T-helper 17 cell (primary cell): Measurements from ENCODE around the gene AKT3. TPM values are rescaled to one million over a fixed set of nuclear protein-coding genes. Genes with fewer than 3 reads are reported as not detected.
"Not testable (repeated sequence)": the region's sequence is repeated elsewhere in the genome, so short reads cannot be mapped to it uniquely, and the experiment has no call there.

Source experiments
- ATAC-seq: fragments of 150-1000 bp; cut with Tn5 transposase; 2 replicates; pipeline ENCODE4 v1.10.0; 2021; ENCODE audit warnings: mild to moderate bottlenecking, moderate library complexity
- DNase-seq, 3 donors: peaks; one replicate each; pipeline versions ENCODE4 v3.0.0 to v3.0.0-alpha.2; 2020 to 2021
- H3K9me3 ChIP-seq: one replicate; pipeline ENCODE4 v1.7.0; 2013; ENCODE audit warnings: low read length, mild to moderate bottlenecking; ENCODE audit not compliant: control insufficient read depth, poor library complexity, severe bottlenecking
- H3K27ac Mint-ChIP-seq: one replicate; pipeline ENCODE4 v1.8.0; 2022; ENCODE audit warnings: mild to moderate bottlenecking, moderate library complexity, mixed read lengths
- H3K27me3 Mint-ChIP-seq: one replicate; pipeline ENCODE4 v1.8.0; 2022; ENCODE audit warnings: mixed read lengths
- H3K36me3 Mint-ChIP-seq: one replicate; pipeline ENCODE4 v1.8.0; 2022; ENCODE audit warnings: low read depth, mixed read lengths
- H3K4me1 Mint-ChIP-seq: one replicate; pipeline ENCODE4 v1.8.0; 2022; ENCODE audit warnings: mild to moderate bottlenecking, mixed read lengths
- H3K4me3 Mint-ChIP-seq: one replicate; pipeline ENCODE4 v1.8.0; 2022; ENCODE audit warnings: mild to moderate bottlenecking, moderate library complexity, mixed read lengths
- total RNA-seq, 4 donors: library from RNA in 2 of 4; stranded (reverse) in 2 of 4; gene quantifications; one replicate each; pipeline ENCODE4 v1.2.3 and lab custom pipeline; 2022 to 2026

Gene AKT3
- total RNA-seq = 100 to 1,000 TPM in 1 of 2 donors, 10 to 100 TPM in 1; 96.0 to 103 TPM
- total RNA-seq (lab: John Stamatoyannopoulos, UW) = 144 to 194 reads per million in 2 donors

DNA sequence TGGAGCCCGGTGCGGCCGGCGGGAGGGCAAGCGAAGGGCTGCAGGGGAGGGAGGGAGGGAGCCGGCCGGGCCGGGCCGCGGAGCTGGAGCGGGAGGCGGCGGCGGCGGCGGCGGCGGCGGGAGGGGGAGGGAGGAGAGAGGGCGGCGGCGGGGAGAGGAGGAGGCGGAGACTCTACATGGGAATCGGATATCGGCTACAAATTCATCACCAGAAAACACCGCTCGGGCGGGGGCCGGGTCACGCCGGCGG is at the start of gene AKT3:
Gene AKT3 (minus strand): TSS at position 42 of the 250 bp plus-strand sequence. CDS start 7,073 bp downstream, outside the sequence.
- H3K4me3 Mint-ChIP-seq = peak within 1 kb of the TSS; percentile 97
- no peaks in the 10 kb centered on the region for H3K27me3 Mint-ChIP-seq
- H3K9me3 ChIP-seq = no peaks in the 10 kb centered on the region
- H3K4me1 Mint-ChIP-seq = peaks cover 12% of the 10 kb centered on the region
- peak in 1 of 3 donors; percentile 82 for DNase-seq
- ATAC-seq = peak; percentile 77
- no peaks in the 10 kb centered on the region for H3K36me3 Mint-ChIP-seq
- peak within 1 kb of the TSS; percentile 97 for H3K27ac Mint-ChIP-seq

GRCh38 chr1:243898278-243898677 is 48.2 kb upstream of the AKT3 start:
- no peaks in the 10 kb centered on the region for H3K9me3 ChIP-seq
- Mint-ChIP-seq H3K27ac (no peak overlapping the region), H3K4me1 (no peaks in the 10 kb centered on the region), H3K4me3 (no peak overlapping the region), H3K36me3 (no peaks in the 10 kb centered on the region), H3K27me3 (peaks cover 38% of the 10 kb centered on the region)
- ATAC-seq = no peak
- DNase-seq = no peak

GRCh38 chr1:243896313-243896712 is 46.3 kb upstream of the AKT3 start:
- no peak overlapping the region for H3K27ac Mint-ChIP-seq
- no peak for ATAC-seq
- H3K27me3 Mint-ChIP-seq = peaks cover 29% of the 10 kb centered on the region
- no peak for DNase-seq
- H3K36me3 Mint-ChIP-seq = no peaks in the 10 kb centered on the region
- H3K4me1 Mint-ChIP-seq = no peaks in the 10 kb centered on the region
- H3K9me3 ChIP-seq = no peaks in the 10 kb centered on the region
- no peak overlapping the region for H3K4me3 Mint-ChIP-seq

GRCh38 chr1:243892456-243892855 is 42.4 kb upstream of the AKT3 start:
- Mint-ChIP-seq H3K27me3 (peaks cover 34% of the 10 kb centered on the region), H3K4me3 (no peak overlapping the region), H3K36me3 (no peaks in the 10 kb centered on the region), H3K27ac (no peak overlapping the region), H3K4me1 (no peaks in the 10 kb centered on the region)
- no peaks in the 10 kb centered on the region for H3K9me3 ChIP-seq
- no peak for DNase-seq
- ATAC-seq = no peak

DNA sequence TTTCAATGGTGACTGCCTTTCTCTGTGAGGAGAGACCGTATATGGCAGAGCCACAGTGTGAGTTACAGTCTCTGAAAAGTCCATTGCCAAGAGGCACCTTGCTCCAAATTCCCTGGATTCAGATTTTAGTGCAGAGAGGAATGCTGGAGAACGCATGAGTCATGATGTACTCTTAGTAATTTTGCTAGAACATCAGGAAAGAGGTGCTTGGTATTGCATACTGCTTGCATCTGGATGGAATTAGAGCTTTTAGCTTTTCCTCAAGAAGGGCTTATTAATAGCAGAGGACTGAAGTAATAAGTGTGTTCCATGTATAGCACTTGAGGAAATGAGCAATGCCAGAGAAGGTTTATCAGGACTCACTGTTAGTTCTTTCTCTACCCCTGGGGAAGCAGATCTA is 40.5 kb upstream of the AKT3 start:
- Mint-ChIP-seq H3K27ac (no peak overlapping the region), H3K27me3 (peaks cover 30% of the 10 kb centered on the region), H3K4me3 (no peak overlapping the region), H3K36me3 (no peaks in the 10 kb centered on the region), H3K4me1 (peaks cover 3% of the 10 kb centered on the region)
- DNase-seq = no peak
- no peaks in the 10 kb centered on the region for H3K9me3 ChIP-seq
- ATAC-seq = no peak

DNA sequence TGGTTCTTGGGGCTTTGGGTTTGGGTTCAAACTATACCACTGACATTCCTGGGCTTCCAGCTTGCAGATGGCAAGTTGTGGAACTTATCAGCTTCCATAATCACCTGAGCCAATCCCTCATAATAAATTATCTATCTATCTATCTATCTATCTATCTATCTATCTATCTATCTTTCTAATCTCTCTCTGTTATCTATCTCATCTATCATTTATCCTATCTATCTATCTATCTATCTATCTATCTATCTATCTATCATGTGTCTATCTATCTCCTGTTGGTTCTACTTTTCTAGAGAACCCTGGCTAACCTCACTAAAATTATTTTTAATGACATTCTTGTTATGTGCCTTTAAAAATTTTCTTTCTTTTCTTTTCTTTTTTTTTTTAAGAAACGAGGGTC is 35.8 kb upstream of the AKT3 start:
- peaks cover 44% of the 10 kb centered on the region for H3K27me3 Mint-ChIP-seq
- no peaks in the 10 kb centered on the region for H3K9me3 ChIP-seq
- DNase-seq (no peak), ATAC-seq (no peak)
- H3K27ac Mint-ChIP-seq = peak overlapping the region; percentile 82
- peaks cover 3% of the 10 kb centered on the region for H3K4me1 Mint-ChIP-seq
- no peaks in the 10 kb centered on the region for H3K36me3 Mint-ChIP-seq
- no peak overlapping the region for H3K4me3 Mint-ChIP-seq

- peaks cover 3% of the 10 kb centered on the region for H3K4me1 Mint-ChIP-seq
- no peak overlapping the region for H3K27ac Mint-ChIP-seq
- H3K4me3 Mint-ChIP-seq = no peak overlapping the region
- ATAC-seq (no peak), DNase-seq (no peak)
- peaks cover 34% of the 10 kb centered on the region for H3K27me3 Mint-ChIP-seq
- H3K36me3 Mint-ChIP-seq = no peaks in the 10 kb centered on the region
- no peaks in the 10 kb centered on the region for H3K9me3 ChIP-seq
These were observed 34.6 kb upstream of the AKT3 start for GRCh38 chr1:243884603-243885002.

GRCh38 chr1:243883551-243883950 is 33.5 kb upstream of the AKT3 start:
- no peaks in the 10 kb centered on the region for H3K9me3 ChIP-seq
- Mint-ChIP-seq H3K27ac (no peak overlapping the region), H3K27me3 (peaks cover 34% of the 10 kb centered on the region), H3K4me1 (peaks cover 3% of the 10 kb centered on the region), H3K4me3 (no peak overlapping the region), H3K36me3 (no peaks in the 10 kb centered on the region)
- no peak for DNase-seq
- ATAC-seq = no peak

GRCh38 chr1:243882276-243882675 is 32.2 kb upstream of the AKT3 start:
- no peak overlapping the region for H3K4me3 Mint-ChIP-seq
- H3K9me3 ChIP-seq = no peaks in the 10 kb centered on the region
- DNase-seq (no peak), ATAC-seq (no peak)
- H3K36me3 Mint-ChIP-seq = no peaks in the 10 kb centered on the region
- peaks cover 3% of the 10 kb centered on the region for H3K4me1 Mint-ChIP-seq
- H3K27me3 Mint-ChIP-seq = peaks cover 34% of the 10 kb centered on the region
- no peak overlapping the region for H3K27ac Mint-ChIP-seq

GRCh38 chr1:243877058-243877457 is 27.0 kb upstream of the AKT3 start:
- H3K36me3 Mint-ChIP-seq, H3K4me1 Mint-ChIP-seq, H3K27ac Mint-ChIP-seq, H3K9me3 ChIP-seq, H3K4me3 Mint-ChIP-seq, H3K27me3 Mint-ChIP-seq, DNase-seq, ATAC-seq: not testable (repeated sequence)

DNA sequence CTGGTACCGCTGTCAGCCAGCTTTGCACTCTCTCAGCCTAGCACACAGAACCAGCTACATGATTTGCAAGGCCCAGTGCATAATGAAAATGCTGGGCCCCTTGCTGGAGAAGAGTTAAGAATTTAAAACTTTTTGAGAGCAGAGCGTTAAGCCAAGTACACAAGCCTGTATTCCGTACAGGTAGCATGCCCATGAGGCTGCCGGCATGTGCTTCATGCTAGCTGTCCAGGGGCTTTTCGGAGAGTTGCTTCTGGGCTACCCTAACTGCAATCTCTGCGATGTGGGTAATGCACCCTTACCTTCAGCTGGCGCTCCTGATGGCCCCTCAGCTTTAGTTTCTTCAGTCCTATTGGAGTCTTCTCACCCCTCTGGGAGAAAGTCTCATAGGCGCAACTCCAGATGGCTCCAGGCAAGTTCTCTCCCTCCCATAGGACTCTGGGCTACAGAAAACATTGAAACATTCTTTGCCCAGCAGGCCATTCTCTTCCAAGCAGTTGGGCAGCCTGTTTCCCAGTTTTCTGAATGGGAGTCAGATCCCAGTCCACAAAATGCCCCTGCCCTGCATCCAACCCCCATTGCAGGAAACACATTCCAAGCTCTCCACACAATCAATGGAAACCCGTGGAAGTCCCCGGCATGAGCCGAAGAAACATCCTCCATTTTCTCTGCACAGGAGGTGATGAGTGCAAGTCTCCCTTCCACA is 5.7 kb upstream of the AKT3 start:
- H3K27ac Mint-ChIP-seq = no peak overlapping the region
- peaks cover 4% of the 10 kb centered on the region for H3K36me3 Mint-ChIP-seq
- H3K27me3 Mint-ChIP-seq = peaks cover 39% of the 10 kb centered on the region

DNA sequence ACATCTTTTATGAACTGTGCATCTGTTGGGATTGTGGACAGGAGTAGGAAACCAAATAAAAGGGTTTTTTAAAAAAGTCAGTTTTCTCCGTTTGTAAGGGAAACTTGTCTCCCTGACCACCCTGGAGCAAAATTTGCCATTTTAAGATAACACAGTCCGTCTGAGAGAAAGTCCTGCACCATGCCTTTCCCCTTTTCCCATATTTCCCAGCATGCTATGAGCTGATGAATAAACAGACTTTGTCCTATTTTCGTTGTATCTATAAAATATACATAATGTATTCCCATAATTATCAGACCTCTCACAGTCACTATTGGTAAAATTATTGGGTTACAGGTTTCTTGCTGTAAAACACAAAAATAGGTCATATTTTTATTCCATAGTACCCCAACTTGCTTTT is 1.7 kb upstream of the AKT3 start:
- no peaks in the 10 kb centered on the region for H3K36me3 Mint-ChIP-seq
- ATAC-seq = no peak
- no peaks in the 10 kb centered on the region for H3K9me3 ChIP-seq
- peaks cover 5% of the 10 kb centered on the region for H3K27me3 Mint-ChIP-seq
- peaks cover 12% of the 10 kb centered on the region for H3K4me1 Mint-ChIP-seq
- no peak for DNase-seq
- peak overlapping the region; percentile 85 for H3K27ac Mint-ChIP-seq
- peak overlapping the region; percentile 97 for H3K4me3 Mint-ChIP-seq

More for the DNA sequence above, 5.7 kb upstream of the AKT3 start:
- DNase-seq (no peak), ATAC-seq (no peak)
- H3K4me3 Mint-ChIP-seq = no peak overlapping the region
- no peaks in the 10 kb centered on the region for H3K9me3 ChIP-seq
- peaks cover 7% of the 10 kb centered on the region for H3K4me1 Mint-ChIP-seq

- H3K9me3 ChIP-seq = no peaks in the 10 kb centered on the region
- peak overlapping the region; percentile 97 for H3K4me3 Mint-ChIP-seq
- ATAC-seq (no peak), DNase-seq (no peak)
- H3K4me1 Mint-ChIP-seq = peaks cover 12% of the 10 kb centered on the region
- peak overlapping the region; percentile 85 for H3K27ac Mint-ChIP-seq
- no peaks in the 10 kb centered on the region for H3K36me3 Mint-ChIP-seq
- H3K27me3 Mint-ChIP-seq = peaks cover 5% of the 10 kb centered on the region
These were observed 1.3 kb upstream of the AKT3 start for GRCh38 chr1:243851257-243851756.
